HEK293 (cell line): ENCODE data around the gene CDC37L1.

Experiments used
- CTCF ChIA-PET: fragments of 350-600 bp; formaldehyde crosslinking; extraction: SDS; loops from one replicate; lab custom pipeline; 2021; ENCODE audit warnings: antibody characterized with exemption; lab: Yijun Ruan, JAX
- POLR2A ChIA-PET: fragments of 300-600 bp; formaldehyde crosslinking; extraction: SDS; loops from one replicate; lab custom pipeline; 2020; ENCODE audit warnings: antibody characterized with exemption, inconsistent platforms; lab: Yijun Ruan, JAX
- H3K27ac ChIP-seq: fragments of 200-500 bp; sonication (Bioruptor generic); 2 replicates; pipeline ENCODE4 v1.5.1; 2014; ENCODE audit warnings: low read depth, low read length, control low read depth, inconsistent platforms; ENCODE audit errors: extremely low read depth
- H3K36me3 ChIP-seq, 2 experiments: fragments of 200-500 bp in 1 of 2; sonication (Bioruptor generic) in 1 of 2; 1 replicate in 1 of 2; 2 replicates in 1 of 2; pipeline ENCODE4 v1.5.1; 2014 to 2017; ENCODE audit warnings: inconsistent platforms in 2 of 2, low read length in 2 of 2; ENCODE audit not compliant: control insufficient read depth in 2 of 2, insufficient read depth in 1 of 2
- H3K4me1 ChIP-seq: fragments of 200-500 bp; sonication (Bioruptor generic); 2 replicates; pipeline ENCODE4 v1.5.1; 2014; ENCODE audit warnings: mild to moderate bottlenecking, low read length, inconsistent platforms; ENCODE audit not compliant: control insufficient read depth, insufficient read depth
- H3K4me3 ChIP-seq: 2 replicates; pipeline ENCODE4 v1.5.1; 2011; ENCODE audit warnings: low read depth, mild to moderate bottlenecking, control low read depth, low read length, moderate library complexity
- H3K9me3 ChIP-seq: fragments of 200-500 bp; sonication (Bioruptor generic); 2 replicates; pipeline ENCODE4 v1.5.1; 2014; ENCODE audit warnings: low read depth, low read length, inconsistent platforms; ENCODE audit not compliant: control insufficient read depth, insufficient read depth
- BCL11B ChIP-seq: fragments of 450-650 bp; formaldehyde crosslinking; IDR thresholded peaks from 2 replicates; pipeline ENCODE4 v1.5.1; 2016; ENCODE audit warnings: low read depth, missing biosample characterization, missing genetic modification characterization
- GLIS1 ChIP-seq: fragments of 450-650 bp; formaldehyde crosslinking; IDR thresholded peaks from 2 replicates; pipeline ENCODE4 v1.5.1; 2016; ENCODE audit warnings: missing biosample characterization, missing genetic modification characterization
- KLF1 ChIP-seq: fragments of 450-650 bp; formaldehyde crosslinking; IDR thresholded peaks from 2 replicates; pipeline ENCODE4 v1.5.1; 2016; ENCODE audit warnings: missing biosample characterization, missing genetic modification characterization
- PRDM1 ChIP-seq: fragments of 450-650 bp; formaldehyde crosslinking; IDR thresholded peaks from 2 replicates; pipeline ENCODE4; 2016; ENCODE audit warnings: missing biosample characterization, missing genetic modification characterization
- REST ChIP-seq: fragments of 450-650 bp; formaldehyde crosslinking; IDR thresholded peaks from 2 replicates; pipeline ENCODE4 v1.5.1; 2016; ENCODE audit warnings: missing biosample characterization, missing genetic modification characterization
- ZBTB17 ChIP-seq: fragments of 450-650 bp; formaldehyde crosslinking; IDR thresholded peaks from 2 replicates; pipeline ENCODE4 v1.5.1; 2016; ENCODE audit warnings: missing biosample characterization, missing genetic modification characterization
- ZEB2 ChIP-seq: fragments of 450-650 bp; formaldehyde crosslinking; IDR thresholded peaks from 2 replicates; pipeline ENCODE4 v1.5.1; 2016; ENCODE audit warnings: missing biosample characterization, missing genetic modification characterization
- ZFP37 ChIP-seq: fragments of 450-650 bp; formaldehyde crosslinking; IDR thresholded peaks from 2 replicates; pipeline ENCODE4 v1.5.1; 2016; ENCODE audit warnings: missing biosample characterization, missing genetic modification characterization
- ZNF121 ChIP-seq: fragments of 450-650 bp; formaldehyde crosslinking; IDR thresholded peaks from 2 replicates; pipeline ENCODE4 v1.5.1; 2016; ENCODE audit warnings: missing biosample characterization, missing genetic modification characterization
- ZNF366 ChIP-seq: fragments of 450-650 bp; formaldehyde crosslinking; conservative IDR thresholded peaks from 2 replicates; pipeline ENCODE4 v1.5.1; 2016; ENCODE audit warnings: missing biosample characterization, missing genetic modification characterization
- ZNF654 ChIP-seq: fragments of 450-650 bp; formaldehyde crosslinking; IDR thresholded peaks from 2 replicates; pipeline ENCODE4 v1.5.1; 2016; ENCODE audit warnings: low read depth, missing biosample characterization, missing genetic modification characterization
- ZNF747 ChIP-seq: fragments of 450-650 bp; formaldehyde crosslinking; IDR thresholded peaks from 2 replicates; pipeline ENCODE4 v1.5.1; 2016; ENCODE audit warnings: missing biosample characterization, missing genetic modification characterization
- ZNF791 ChIP-seq: fragments of 450-650 bp; formaldehyde crosslinking; IDR thresholded peaks from 2 replicates; pipeline ENCODE4 v1.5.1; 2016; ENCODE audit warnings: missing biosample characterization, missing genetic modification characterization
- ZNF792 ChIP-seq: fragments of 450-650 bp; formaldehyde crosslinking; IDR thresholded peaks from 2 replicates; pipeline ENCODE4 v1.5.1; 2016; ENCODE audit warnings: missing biosample characterization, missing genetic modification characterization
- ZNF830 ChIP-seq: fragments of 450-650 bp; IDR thresholded peaks from 2 replicates; pipeline ENCODE4 v1.5.0; 2018; ENCODE audit warnings: missing biosample characterization, missing genetic modification characterization, low read depth, mild to moderate bottlenecking, moderate library complexity
- ZSCAN4 ChIP-seq: fragments of 450-650 bp; formaldehyde crosslinking; IDR thresholded peaks from 2 replicates; pipeline ENCODE4 v1.5.1; 2017; ENCODE audit warnings: missing biosample characterization, missing genetic modification characterization
- ZXDB ChIP-seq: fragments of 450-650 bp; formaldehyde crosslinking; IDR thresholded peaks from 2 replicates; pipeline ENCODE4 v1.5.1; 2016; ENCODE audit warnings: missing biosample characterization, missing genetic modification characterization

Gene CDC37L1

GRCh38 chr9:4680750-4681149, 1.4 kb downstream of the CDC37L1 start (continued):
- TF ChIP-seq ZNF830 (tag by site-specific recombination) (no peak), KLF1 (tag by site-specific recombination) (no peak)
- TF ChIP-seq, all 188 proteins: peak for 0

GRCh38 chr9:4684820-4685219, 5.5 kb downstream of the CDC37L1 start:
- Histone ChIP-seq H3K4me3 (no peak overlapping the region), H3K9me3 (no peaks in the 10 kb centered on the region), H3K36me3 (peaks cover 10 to 27% of the 10 kb centered on the region in 2 experiments), H3K4me1 (no peaks in the 10 kb centered on the region; the same call in 1 of the 2 replicates), H3K27ac (no peak overlapping the region)
- no peak for TF ChIP-seq GLIS1 (tag by site-specific recombination)
- ChIA-PET CTCF (no interaction called here), POLR2A (interaction anchor here (0.8 to 3.9 kb wide), 2 partner anchors 16 to 19 kb away, joined by 3 to 12 read pairs; partner anchors contain the start of gene SPATA6L)

- TF ChIP-seq ZNF654 (tag by site-specific recombination) (no peak), ZEB2 (tag by site-specific recombination) (no peak), ZNF121 (tag by site-specific recombination) (no peak), PRDM1 (tag by site-specific recombination) (peak; percentile 74), ZFP37 (tag by site-specific recombination) (no peak), REST (tag by site-specific recombination) (no peak), ZNF792 (tag by site-specific recombination) (no peak), ZNF791 (tag by site-specific recombination) (no peak)
- no peak overlapping the region for H3K27ac ChIP-seq
- ChIA-PET POLR2A (no interaction called here), CTCF (interaction anchor here (0.7 to 0.8 kb wide), 2 partner anchors 12 to 330 kb away, joined by 3 read pairs; no protein-coding TSS in a partner anchor)
- H3K4me3 ChIP-seq = no peak overlapping the region
- peaks cover 10 to 37% of the 10 kb centered on the region in 2 experiments for H3K36me3 ChIP-seq
- H3K4me1 ChIP-seq = no peaks in the 10 kb centered on the region; the same call in 1 of the 2 replicates
- H3K9me3 ChIP-seq = no peaks in the 10 kb centered on the region
Measured at GRCh38 chr9:4686112-4686511, 6.7 kb downstream of the CDC37L1 start.

GRCh38 chr9:4686584-4686983, 7.2 kb downstream of the CDC37L1 start:
- no peak overlapping the region for H3K4me3 ChIP-seq
- H3K27ac ChIP-seq = no peak overlapping the region
- H3K36me3 ChIP-seq = peaks cover 10 to 37% of the 10 kb centered on the region in 2 experiments
- H3K9me3 ChIP-seq = no peaks in the 10 kb centered on the region
- TF ChIP-seq ZNF747 (no peak), ZNF366 (tag by site-specific recombination) (no peak), BCL11B (tag by site-specific recombination) (no peak), ZBTB17 (no peak), ZXDB (tag by site-specific recombination) (no peak), ZSCAN4 (tag by site-specific recombination) (no peak)
- no peaks in the 10 kb centered on the region; the same call in 1 of the 2 replicates for H3K4me1 ChIP-seq
- POLR2A ChIA-PET = no interaction called here
- CTCF ChIA-PET = interaction anchor here (0.7 kb wide), 1 partner anchor 329 kb away, joined by 3 read pairs; no protein-coding TSS in a partner anchor
